ENCODE data around the gene TECPR2.

Gene TECPR2

DNA sequence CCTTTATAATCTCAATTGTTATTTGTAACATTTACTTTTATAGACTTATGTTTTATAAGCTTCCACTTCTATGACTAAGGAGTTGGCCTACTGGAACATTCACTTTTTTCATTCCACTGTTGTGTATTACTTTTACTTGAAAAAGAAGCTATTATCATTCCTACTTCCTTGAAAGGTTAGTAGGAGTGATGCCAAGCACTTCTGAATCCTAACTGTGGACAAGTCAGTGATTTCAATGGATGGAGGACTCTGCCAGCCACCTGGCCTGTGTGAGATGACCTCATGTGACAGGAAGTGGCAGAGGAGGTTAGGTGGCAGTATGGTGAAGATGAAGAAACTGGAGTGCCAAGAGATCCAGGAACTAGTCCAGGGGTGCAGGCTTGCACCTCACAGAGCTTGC, 46.0 kb downstream of the TECPR2 start:
- H3K4me3 ChIP-seq (ENCODE audit: low read depth, low read length): no peak overlapping the region
- TF ChIP-seq, protein P1, sequence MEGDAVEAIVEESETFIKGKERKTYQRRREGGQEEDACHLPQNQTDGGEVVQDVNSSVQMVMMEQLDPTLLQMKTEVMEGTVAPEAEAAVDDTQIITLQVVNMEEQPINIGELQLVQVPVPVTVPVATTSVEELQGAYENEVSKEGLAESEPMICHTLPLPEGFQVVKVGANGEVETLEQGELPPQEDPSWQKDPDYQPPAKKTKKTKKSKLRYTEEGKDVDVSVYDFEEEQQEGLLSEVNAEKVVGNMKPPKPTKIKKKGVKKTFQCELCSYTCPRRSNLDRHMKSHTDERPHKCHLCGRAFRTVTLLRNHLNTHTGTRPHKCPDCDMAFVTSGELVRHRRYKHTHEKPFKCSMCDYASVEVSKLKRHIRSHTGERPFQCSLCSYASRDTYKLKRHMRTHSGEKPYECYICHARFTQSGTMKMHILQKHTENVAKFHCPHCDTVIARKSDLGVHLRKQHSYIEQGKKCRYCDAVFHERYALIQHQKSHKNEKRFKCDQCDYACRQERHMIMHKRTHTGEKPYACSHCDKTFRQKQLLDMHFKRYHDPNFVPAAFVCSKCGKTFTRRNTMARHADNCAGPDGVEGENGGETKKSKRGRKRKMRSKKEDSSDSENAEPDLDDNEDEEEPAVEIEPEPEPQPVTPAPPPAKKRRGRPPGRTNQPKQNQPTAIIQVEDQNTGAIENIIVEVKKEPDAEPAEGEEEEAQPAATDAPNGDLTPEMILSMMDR (IDR thresholded peaks at IDR 0.05; ENCODE audit: low read depth, low read length, missing control alignments): no peak
- no peak for DNase-seq (ENCODE audit: low read depth)

DNA sequence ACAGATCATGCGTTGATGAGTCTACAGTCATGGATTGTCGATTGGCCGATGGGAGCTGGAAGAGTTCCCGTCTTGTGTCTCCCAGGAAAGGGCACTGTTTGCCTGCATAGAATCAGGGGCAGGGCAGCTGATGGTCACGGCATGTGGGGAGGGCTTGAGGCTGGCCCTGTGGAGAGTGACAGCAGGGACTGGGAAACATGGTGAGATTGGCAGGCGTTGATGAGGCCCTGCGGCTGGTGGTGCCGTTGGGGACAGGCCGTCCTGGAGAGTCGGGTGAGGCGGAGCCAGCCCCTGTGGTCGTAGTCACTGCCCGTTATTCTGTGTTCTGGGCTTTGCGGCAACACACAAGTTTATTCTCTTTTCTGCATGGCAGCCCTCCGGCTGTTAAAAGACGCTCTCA, 52.9 kb downstream of the TECPR2 start:
- TF ChIP-seq, protein P1 (IDR thresholded peaks at IDR 0.05; ENCODE audit: low read depth, low read length, missing control alignments): no peak

DNA sequence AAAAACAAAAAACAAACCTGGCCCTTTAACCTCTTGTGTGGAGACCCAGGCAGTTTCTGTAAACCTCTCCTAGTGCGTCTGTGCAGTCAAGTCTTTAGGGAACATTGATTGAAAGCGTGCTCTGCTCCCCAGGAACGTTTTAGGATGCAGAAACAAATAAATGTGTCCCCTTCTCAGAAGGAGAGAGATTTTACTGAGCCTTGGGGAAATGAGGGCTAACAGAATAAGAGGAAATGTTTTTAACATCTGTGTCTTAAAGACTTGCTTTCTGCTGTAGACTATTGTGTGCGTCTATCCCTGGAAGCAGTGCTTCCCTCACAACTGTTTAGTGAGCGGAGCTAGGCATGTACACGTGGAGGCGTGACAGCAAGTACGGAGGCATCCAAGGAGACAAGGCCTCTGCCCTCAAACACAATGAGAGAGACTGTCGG, 54.3 kb downstream of the TECPR2 start:
- DNase-seq (ENCODE audit: low read depth): no peak
- TF ChIP-seq, protein P1 (IDR thresholded peaks at IDR 0.05; ENCODE audit: low read depth, low read length, missing control alignments): no peak

More for the DNA sequence above, 52.9 kb downstream of the TECPR2 start:
- H3K4me3 ChIP-seq (ENCODE audit: low read depth, low read length): no peak overlapping the region
- DNase-seq (ENCODE audit: low read depth): no peak

DNA sequence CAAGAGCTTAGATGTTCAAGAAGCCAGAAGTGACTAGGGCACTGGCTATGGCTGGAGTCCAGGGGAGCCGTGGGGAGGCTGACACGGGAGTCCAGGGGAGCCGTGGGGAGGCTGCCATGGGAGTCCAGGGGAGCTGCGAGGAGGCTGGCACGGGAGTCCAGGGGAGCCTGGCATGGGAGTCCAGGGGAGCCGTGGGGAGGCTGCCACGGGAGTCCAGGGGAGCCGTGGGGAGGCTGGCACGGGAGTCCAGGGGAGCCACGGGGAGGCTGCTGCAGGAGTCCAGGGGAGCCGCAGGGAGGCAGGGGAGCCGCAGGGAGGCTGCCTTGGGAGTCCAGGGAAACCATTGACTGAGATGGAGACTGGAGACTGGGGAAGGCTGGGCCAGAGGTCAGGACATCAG, 54.9 kb downstream of the TECPR2 start:
- no peak for DNase-seq (ENCODE audit: low read depth)
- TF ChIP-seq, protein P1 (IDR thresholded peaks at IDR 0.05; ENCODE audit: low read depth, low read length, missing control alignments): no peak
- no peak overlapping the region for H3K4me3 ChIP-seq (ENCODE audit: low read depth, low read length)

More for the DNA sequence above, 54.3 kb downstream of the TECPR2 start:
- no peak overlapping the region for H3K4me3 ChIP-seq (ENCODE audit: low read depth, low read length)

DNA sequence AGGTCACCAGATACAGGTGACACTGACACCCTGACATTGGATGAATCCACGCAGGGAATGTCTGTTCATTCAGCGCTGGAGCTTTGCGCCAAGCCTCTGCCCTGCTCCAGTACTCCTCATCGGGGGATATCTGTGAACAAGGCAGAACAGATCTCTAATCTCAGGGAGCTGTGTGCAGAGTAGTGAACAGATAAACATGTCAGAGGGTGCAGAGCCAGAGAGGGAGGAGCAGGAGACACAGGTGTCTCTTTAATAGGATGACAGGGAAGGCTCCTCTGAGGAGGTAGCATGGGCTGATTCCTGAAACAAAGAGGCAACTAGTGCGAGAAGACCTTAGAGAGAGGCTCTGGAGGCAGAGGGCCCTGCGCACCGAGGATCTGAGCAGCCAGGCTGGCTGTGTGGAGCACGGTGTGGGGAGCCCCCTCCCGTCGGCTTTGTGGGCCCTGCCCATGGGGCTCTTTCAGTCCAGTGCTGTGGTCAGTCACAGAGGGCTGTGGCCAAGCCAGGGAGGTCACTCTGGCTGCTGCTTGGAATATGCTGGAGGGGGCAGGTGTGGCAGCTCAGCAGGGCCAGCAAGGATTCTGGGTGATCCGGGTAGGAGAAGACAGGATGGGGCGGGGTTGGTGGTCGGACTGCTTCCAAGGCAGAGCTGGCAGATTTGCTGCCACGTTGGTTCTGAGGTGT, 55.6 kb downstream of the TECPR2 start:
- TF ChIP-seq, protein P1 (IDR thresholded peaks at IDR 0.05; ENCODE audit: low read depth, low read length, missing control alignments): no peak
- no peak for DNase-seq (ENCODE audit: low read depth)
- H3K4me3 ChIP-seq (ENCODE audit: low read depth, low read length): no peak overlapping the region

DNA sequence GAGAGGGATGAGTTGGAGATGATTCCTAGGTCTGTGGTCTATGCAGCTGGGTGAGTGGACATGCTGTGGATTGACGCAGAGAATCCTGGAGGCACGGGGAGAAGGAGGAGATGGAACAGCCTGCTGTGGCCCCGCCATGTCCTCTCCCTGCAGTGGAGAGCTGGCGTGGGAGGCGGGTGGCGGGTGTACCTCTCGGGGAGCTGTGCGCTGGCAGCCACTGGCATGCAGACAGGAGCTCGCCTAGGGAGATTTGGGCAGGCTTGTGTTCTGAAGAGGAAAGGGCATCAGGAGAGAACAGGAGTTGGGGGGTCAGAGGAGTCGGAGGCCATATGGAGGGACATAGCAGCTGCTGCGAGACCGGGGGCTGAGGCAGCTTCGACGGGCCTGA, 56.1 kb downstream of the TECPR2 start:
- H3K4me3 ChIP-seq (ENCODE audit: low read depth, low read length): no peak overlapping the region
- TF ChIP-seq, protein P1 (IDR thresholded peaks at IDR 0.05; ENCODE audit: low read depth, low read length, missing control alignments): no peak
- DNase-seq (ENCODE audit: low read depth): no peak

DNA sequence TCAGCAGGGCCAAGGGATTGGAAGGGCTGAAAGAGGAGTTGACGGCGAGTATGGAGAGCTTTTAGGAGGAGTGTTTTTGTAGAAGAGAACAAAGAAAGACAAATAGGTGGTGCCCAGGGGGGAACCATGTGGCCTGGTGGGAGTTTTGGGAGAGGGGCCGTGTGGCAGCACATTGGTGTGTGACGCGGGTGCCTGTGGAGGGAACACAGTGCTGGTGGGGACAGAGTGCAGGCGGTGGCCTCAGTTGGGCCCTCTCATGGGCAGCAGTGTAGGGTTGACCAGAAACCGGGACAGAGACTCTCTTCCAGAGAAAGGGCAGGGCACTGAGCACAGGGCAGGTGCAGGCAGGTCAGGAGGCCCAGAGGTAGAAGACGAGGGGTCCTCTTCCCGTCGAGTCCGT, 56.5 kb downstream of the TECPR2 start:
- no peak overlapping the region for H3K4me3 ChIP-seq (ENCODE audit: low read depth, low read length)
- DNase-seq (ENCODE audit: low read depth): no peak
- TF ChIP-seq, protein P1 (IDR thresholded peaks at IDR 0.05; ENCODE audit: low read depth, low read length, missing control alignments): no peak

Measured in GM12864 (cell line).